ENCODE data around the gene EHD1. TPM values are rescaled to one million over a fixed set of nuclear protein-coding genes. Genes with fewer than 3 reads are reported as not detected.

EHD1 gene
- total and polyA plus RNA-seq, 9 donors, result 14.3 to 87.8 (median 33.5) TPM

GRCh38 chr11:64880240-64881001 lies 2.0 kb upstream of the EHD1 start:
- Histone ChIP-seq H3K9me3 (no peaks in the 10 kb centered on the region), H3K27ac (no peak overlapping the region), H3K36me3 (no peaks in the 10 kb centered on the region), H3K4me3 (no peak overlapping the region), H3K27me3 (no peaks in the 10 kb centered on the region), H3K4me1 (ENCODE audit: insufficient read depth) (peaks cover 12% of the 10 kb centered on the region)
- intact Hi-C loops (cut with DNase I), result no loop called here
- TF ChIP-seq POLR2A (IDR thresholded peaks at IDR 0.05) (no peak), EP300 (IDR thresholded peaks at IDR 0.05) (no peak), CTCF (IDR thresholded peaks at IDR 0.05) (no peak)
- WGBS, 3 donors, result 57 to 62% (median 59%) methylated on average over 14 of the region's 14 CpGs
- no peak for DNase-seq

GRCh38 chr11:64879244-64879900 lies 951 bp upstream of the EHD1 start:
- TF ChIP-seq EP300 (IDR thresholded peaks at IDR 0.05) (no peak), POLR2A (IDR thresholded peaks at IDR 0.05) (no peak), CTCF (IDR thresholded peaks at IDR 0.05) (no peak)
- Histone ChIP-seq H3K27ac (peak overlapping the region in 1 of 2 donors; percentile 72), H3K4me3 (peak overlapping the region; percentile 59), H3K27me3 (no peaks in the 10 kb centered on the region), H3K9me3 (no peaks in the 10 kb centered on the region), H3K4me1 (ENCODE audit: insufficient read depth) (peaks cover 12% of the 10 kb centered on the region), H3K36me3 (no peaks in the 10 kb centered on the region)
- WGBS, 3 donors, result 21 to 24% (median 24%) methylated on average over 16 of the region's 16 CpGs
- no peak for DNase-seq
- intact Hi-C loops (cut with DNase I), result no loop called here

GRCh38 chr11:64878223-64878493 lies 263 bp downstream of the EHD1 start:
- 0 to 1% (median 0%) methylated on average over 14 to 21 of the region's 21 CpGs for WGBS, 3 donors
- TF ChIP-seq CTCF (IDR thresholded peaks at IDR 0.05), result no peak
- no peak for TF ChIP-seq POLR2A (IDR thresholded peaks at IDR 0.05)
- TF ChIP-seq EP300 (IDR thresholded peaks at IDR 0.05), result no peak
- Histone ChIP-seq H3K27me3 (no peaks in the 10 kb centered on the region), H3K4me1 (ENCODE audit: insufficient read depth) (peaks cover 12% of the 10 kb centered on the region), H3K9me3 (no peaks in the 10 kb centered on the region), H3K27ac (peak overlapping the region in 1 of 2 donors; percentile 49), H3K4me3 (peak overlapping the region; percentile 59), H3K36me3 (no peaks in the 10 kb centered on the region)
- intact Hi-C loops (cut with DNase I), result no loop called here
- no peak for DNase-seq

GRCh38 chr11:64877390-64878222 lies 815 bp downstream of the EHD1 start:
- Histone ChIP-seq H3K36me3 (no peaks in the 10 kb centered on the region), H3K4me1 (ENCODE audit: insufficient read depth) (peaks cover 12% of the 10 kb centered on the region)
- intact Hi-C loops (cut with DNase I), result no loop called here

More at GRCh38 chr11:64877390-64878222, 815 bp downstream of the EHD1 start:
- no peaks in the 10 kb centered on the region for H3K9me3 ChIP-seq
- peak in 2 of 5 donors; percentile 47 to 64 for DNase-seq
- peak overlapping the region in 1 of 2 donors; percentile 49 for H3K27ac ChIP-seq
- peak overlapping the region; percentile 59 for H3K4me3 ChIP-seq
- no peaks in the 10 kb centered on the region for H3K27me3 ChIP-seq
- TF ChIP-seq CTCF (IDR thresholded peaks at IDR 0.05) (no peak), EP300 (IDR thresholded peaks at IDR 0.05) (no peak), POLR2A (IDR thresholded peaks at IDR 0.05) (no peak)
- 0 to 1% (median 1%) methylated on average over 41 of the region's 41 CpGs for WGBS, 3 donors

Data from ovary (tissue), 9 donors.